GM12864 (cell line): ENCODE results near the gene PRELP.

Source experiments
- DNase-seq: peaks from one replicate; pipeline ENCODE4 v3.0.0-alpha.2; 2011; ENCODE audit warnings: low read depth
- H3K4me3 ChIP-seq: 2 replicates; pipeline ENCODE4 v1.5.1; 2011; ENCODE audit warnings: mild to moderate bottlenecking, low read depth, low read length, control low read depth
- TF ChIP-seq, protein P1 (sequence below): IDR thresholded peaks from 2 replicates; pipeline ENCODE4 v1.5.1; 2011; ENCODE audit warnings: low read depth, mild to moderate bottlenecking, moderate library complexity, low read length, control low read depth, inconsistent platforms; ENCODE audit errors: missing control alignments

The PRELP gene

DNA sequence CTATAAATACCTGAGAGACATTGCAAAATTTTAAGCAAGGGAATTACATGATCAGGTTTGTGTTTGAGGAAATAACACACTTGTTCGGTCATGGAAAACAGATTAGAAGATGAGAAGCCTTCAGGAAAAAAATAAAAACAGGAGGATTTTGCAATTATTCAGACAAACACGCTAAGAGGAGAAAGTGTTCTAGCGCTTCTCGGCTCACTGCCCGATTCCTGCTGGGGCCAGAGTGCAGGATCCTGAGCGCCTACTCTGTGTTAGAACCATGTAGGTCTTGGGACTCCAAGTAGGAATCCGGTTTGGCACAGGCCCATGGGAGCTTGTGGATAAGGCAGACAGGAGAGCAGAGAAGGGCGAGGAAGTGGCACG is 8.1 kb upstream of the PRELP start:
- no peak overlapping the region for H3K4me3 ChIP-seq
- DNase-seq: no peak
- TF ChIP-seq, protein P1, sequence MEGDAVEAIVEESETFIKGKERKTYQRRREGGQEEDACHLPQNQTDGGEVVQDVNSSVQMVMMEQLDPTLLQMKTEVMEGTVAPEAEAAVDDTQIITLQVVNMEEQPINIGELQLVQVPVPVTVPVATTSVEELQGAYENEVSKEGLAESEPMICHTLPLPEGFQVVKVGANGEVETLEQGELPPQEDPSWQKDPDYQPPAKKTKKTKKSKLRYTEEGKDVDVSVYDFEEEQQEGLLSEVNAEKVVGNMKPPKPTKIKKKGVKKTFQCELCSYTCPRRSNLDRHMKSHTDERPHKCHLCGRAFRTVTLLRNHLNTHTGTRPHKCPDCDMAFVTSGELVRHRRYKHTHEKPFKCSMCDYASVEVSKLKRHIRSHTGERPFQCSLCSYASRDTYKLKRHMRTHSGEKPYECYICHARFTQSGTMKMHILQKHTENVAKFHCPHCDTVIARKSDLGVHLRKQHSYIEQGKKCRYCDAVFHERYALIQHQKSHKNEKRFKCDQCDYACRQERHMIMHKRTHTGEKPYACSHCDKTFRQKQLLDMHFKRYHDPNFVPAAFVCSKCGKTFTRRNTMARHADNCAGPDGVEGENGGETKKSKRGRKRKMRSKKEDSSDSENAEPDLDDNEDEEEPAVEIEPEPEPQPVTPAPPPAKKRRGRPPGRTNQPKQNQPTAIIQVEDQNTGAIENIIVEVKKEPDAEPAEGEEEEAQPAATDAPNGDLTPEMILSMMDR: no peak

GRCh38 chr1:203468326-203468725 is 7.3 kb upstream of the PRELP start:
- no peak overlapping the region for H3K4me3 ChIP-seq
- no peak for DNase-seq
- TF ChIP-seq, protein P1: no peak

GRCh38 chr1:203470240-203470639 is 5.4 kb upstream of the PRELP start:
- H3K4me3 ChIP-seq: no peak overlapping the region
- TF ChIP-seq, protein P1: no peak
- no peak for DNase-seq

- H3K4me3 ChIP-seq: no peak overlapping the region
- DNase-seq: no peak
- TF ChIP-seq, protein P1: no peak
These were observed 3.8 kb upstream of the PRELP start for GRCh38 chr1:203471841-203472240.

GRCh38 chr1:203473281-203473680 is 2.3 kb upstream of the PRELP start:
- TF ChIP-seq, protein P1: no peak
- DNase-seq: no peak
- no peak overlapping the region for H3K4me3 ChIP-seq

DNA sequence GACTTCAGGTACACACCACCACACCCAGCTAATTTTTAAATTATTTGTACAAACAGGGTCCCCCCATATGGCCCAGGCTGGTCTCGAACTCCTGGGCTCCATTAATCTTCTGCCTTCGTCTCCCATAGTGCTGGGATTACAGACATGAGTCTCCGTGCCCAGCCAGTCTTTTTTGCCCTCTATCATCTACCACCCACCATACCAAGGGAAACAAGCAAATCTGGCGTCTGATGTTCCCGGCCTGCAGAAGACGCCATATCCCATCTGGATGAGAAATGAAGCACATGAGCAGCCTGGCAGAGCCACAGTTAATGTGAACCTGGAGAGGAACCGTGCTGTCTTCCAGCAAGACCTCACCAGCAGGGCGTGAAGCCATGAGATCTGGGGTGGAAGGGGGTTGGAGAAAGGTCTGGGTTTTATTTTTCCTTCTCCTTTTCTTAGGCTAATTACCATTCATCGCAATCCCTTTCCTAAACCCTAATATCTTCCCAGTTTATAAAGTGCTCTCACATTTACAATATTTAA is 1.8 kb upstream of the PRELP start:
- TF ChIP-seq, protein P1: no peak
- no peak for DNase-seq
- H3K4me3 ChIP-seq: no peak overlapping the region

DNA sequence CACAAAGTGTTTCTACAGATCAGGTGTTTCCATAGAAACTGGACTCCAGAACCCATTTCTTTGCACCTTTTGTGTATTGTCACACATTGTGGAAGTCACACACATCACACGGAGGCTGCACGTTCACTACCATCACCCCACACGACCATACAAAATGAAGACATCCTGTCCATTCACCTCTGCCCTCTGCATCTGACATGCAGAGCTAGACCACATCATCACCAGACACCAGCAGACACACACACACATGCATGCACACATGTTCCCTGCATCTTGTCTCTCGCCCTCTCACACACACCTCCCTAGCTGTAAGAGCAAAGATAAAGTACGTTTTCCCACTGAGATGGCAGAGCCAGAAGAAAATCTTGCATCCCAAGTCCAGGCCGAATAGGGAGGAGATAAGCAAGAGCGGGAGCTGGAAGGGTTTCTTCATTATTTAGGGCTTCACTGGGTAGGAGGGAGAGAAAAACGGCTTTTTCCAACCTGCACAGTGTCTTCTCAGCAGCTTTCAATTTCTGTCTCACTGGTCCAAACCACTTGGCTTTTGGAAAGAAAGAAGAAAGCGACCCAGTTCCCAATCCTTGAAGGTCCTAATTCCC is 709 bp downstream of the PRELP start:
- TF ChIP-seq, protein P1: no peak
- no peak overlapping the region for H3K4me3 ChIP-seq
- DNase-seq: no peak
